Glutamatergic neuron (in vitro differentiated cells): ENCODE data around the gene CNTNAP2. TPM values are rescaled to one million over a fixed set of nuclear protein-coding genes. Genes with fewer than 3 reads are reported as not detected.

Experiments
- DNase-seq: peaks from one replicate; pipeline ENCODE4 v3.0.0; 2022
- H3K27ac Mint-ChIP-seq: one replicate; pipeline ENCODE4 v1.8.0; 2020; ENCODE audit warnings: mild to moderate bottlenecking, mixed read lengths, inconsistent platforms; ENCODE audit not compliant: unreplicated experiment
- H3K27me3 Mint-ChIP-seq: one replicate; pipeline ENCODE4 v1.8.0; 2020; ENCODE audit warnings: mild to moderate bottlenecking, moderate library complexity, mixed read lengths, inconsistent platforms; ENCODE audit not compliant: unreplicated experiment
- H3K36me3 Mint-ChIP-seq: one replicate; pipeline ENCODE4 v1.8.0; 2020; ENCODE audit warnings: mild to moderate bottlenecking, mixed read lengths, inconsistent platforms; ENCODE audit not compliant: unreplicated experiment
- H3K4me1 Mint-ChIP-seq: one replicate; pipeline ENCODE4 v1.8.0; 2020; ENCODE audit warnings: mild to moderate bottlenecking, low read depth, mixed read lengths, inconsistent platforms; ENCODE audit not compliant: unreplicated experiment
- H3K4me3 Mint-ChIP-seq: one replicate; pipeline ENCODE4 v1.8.0; 2020; ENCODE audit warnings: mild to moderate bottlenecking, mixed read lengths, inconsistent platforms; ENCODE audit not compliant: unreplicated experiment
- H3K9me3 Mint-ChIP-seq: one replicate; pipeline ENCODE4 v1.8.0; 2020; ENCODE audit warnings: mild to moderate bottlenecking, moderate library complexity, mixed read lengths, inconsistent platforms; ENCODE audit not compliant: unreplicated experiment
- CTCF ChIP-seq: fragments of 200-600 bp; sonication (generic); IDR thresholded peaks from one replicate; pipeline ENCODE4 v1.5.0; 2021; ENCODE audit not compliant: partially characterized antibody, unreplicated experiment
- total RNA-seq: library from RNA; stranded (reverse); fragmentation: NEBNext Ultra II Directional; extraction: Animal tissue kit (Norgen Biotek cat#: 25700); gene quantifications from one replicate; pipeline ENCODE4 v1.2.1, GENCODE V29; 2021; ENCODE audit not compliant: unreplicated experiment

Gene CNTNAP2
- total RNA-seq, 1 donor from 2014 or later = 25.8 TPM

GRCh38 chr7:146370171-146370570, 253.6 kb downstream of the CNTNAP2 start:
- no peak overlapping the region for H3K4me3 Mint-ChIP-seq
- H3K4me1 Mint-ChIP-seq = peaks cover 2% of the 10 kb centered on the region
- DNase-seq = no peak
- no peaks in the 10 kb centered on the region for H3K36me3 Mint-ChIP-seq
- no peak for TF ChIP-seq CTCF
- H3K9me3 Mint-ChIP-seq = no peaks in the 10 kb centered on the region
- no peaks in the 10 kb centered on the region for H3K27me3 Mint-ChIP-seq
- no peak overlapping the region for H3K27ac Mint-ChIP-seq

DNA sequence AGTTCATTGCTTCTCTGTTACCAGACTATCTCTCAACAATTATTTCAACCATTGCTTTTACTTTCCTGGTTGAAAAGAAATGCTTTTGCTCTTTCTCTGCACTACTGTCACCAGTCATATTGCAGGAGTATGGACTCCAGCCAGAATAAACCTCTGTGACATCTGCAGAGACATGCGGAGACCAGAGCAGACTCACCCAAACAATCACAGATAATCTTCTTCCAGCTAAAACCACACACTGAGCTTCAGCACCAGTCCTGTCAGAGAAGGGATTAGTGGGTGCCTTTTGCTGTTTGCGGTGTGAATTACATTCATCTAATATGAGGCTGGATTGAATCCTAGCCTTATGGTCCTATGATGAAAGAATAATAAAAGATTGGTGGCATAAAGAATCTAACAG, 258.6 kb downstream of the CNTNAP2 start:
- H3K36me3 Mint-ChIP-seq = no peaks in the 10 kb centered on the region
- H3K9me3 Mint-ChIP-seq = no peaks in the 10 kb centered on the region
- no peak overlapping the region for H3K27ac Mint-ChIP-seq
- TF ChIP-seq CTCF = no peak
- DNase-seq = no peak
- no peak overlapping the region for H3K4me3 Mint-ChIP-seq
- no peaks in the 10 kb centered on the region for H3K27me3 Mint-ChIP-seq
- H3K4me1 Mint-ChIP-seq = peaks cover 2% of the 10 kb centered on the region

GRCh38 chr7:146378196-146378595, 261.6 kb downstream of the CNTNAP2 start:
- Mint-ChIP-seq H3K4me1 (peaks cover 2% of the 10 kb centered on the region), H3K36me3 (no peaks in the 10 kb centered on the region), H3K4me3 (no peak overlapping the region), H3K27ac (no peak overlapping the region), H3K27me3 (no peaks in the 10 kb centered on the region), H3K9me3 (no peaks in the 10 kb centered on the region)
- no peak for DNase-seq
- TF ChIP-seq CTCF = no peak

DNA sequence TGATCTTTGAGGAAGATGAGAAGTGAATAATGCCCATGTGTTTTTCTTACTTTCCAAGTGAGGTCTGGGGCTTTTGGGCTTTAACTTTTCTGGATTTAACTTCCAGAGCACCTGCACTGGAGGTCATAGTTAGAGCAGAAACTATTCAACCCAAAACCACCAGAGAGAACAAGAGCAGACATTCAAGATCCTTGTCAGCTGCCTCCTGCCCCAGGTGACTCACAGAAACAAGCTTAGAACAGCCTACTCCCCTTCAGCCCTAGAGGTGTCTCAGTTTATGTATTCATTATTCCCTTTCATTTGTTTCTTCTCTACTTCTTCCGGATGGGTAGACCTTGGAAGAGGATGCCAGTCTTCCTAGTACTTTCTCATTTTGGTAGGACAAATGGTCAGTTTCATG, 270.5 kb downstream of the CNTNAP2 start:
- no peak overlapping the region for H3K4me3 Mint-ChIP-seq
- H3K27ac Mint-ChIP-seq = no peak overlapping the region
- H3K36me3 Mint-ChIP-seq = no peaks in the 10 kb centered on the region
- H3K4me1 Mint-ChIP-seq = no peaks in the 10 kb centered on the region
- no peak for TF ChIP-seq CTCF
- DNase-seq = no peak
- H3K9me3 Mint-ChIP-seq = no peaks in the 10 kb centered on the region
- H3K27me3 Mint-ChIP-seq = no peaks in the 10 kb centered on the region

GRCh38 chr7:146388928-146389327, 272.3 kb downstream of the CNTNAP2 start:
- Mint-ChIP-seq H3K4me1 (no peaks in the 10 kb centered on the region), H3K36me3 (no peaks in the 10 kb centered on the region), H3K4me3 (no peak overlapping the region), H3K27ac (no peak overlapping the region), H3K9me3 (no peaks in the 10 kb centered on the region), H3K27me3 (no peaks in the 10 kb centered on the region)
- TF ChIP-seq CTCF = no peak
- DNase-seq = no peak
